HUES64 (cell line): ENCODE measurements around the gene HP1BP3. TPM values are rescaled to one million over a fixed set of nuclear protein-coding genes. Genes with fewer than 3 reads are reported as not detected.
A peak's percentile ranks its signal among the peaks of the same experiment; 100 is the strongest.

ENCODE experiments used
- H3K27ac ChIP-seq: 2 replicates; pipeline ENCODE4 v1.7.0; 2013; ENCODE audit warnings: low read depth, low read length, inconsistent platforms
- H3K27me3 ChIP-seq: 2 replicates; pipeline ENCODE4 v1.6.1; 2013; ENCODE audit warnings: mild to moderate bottlenecking, low read length; ENCODE audit not compliant: insufficient read depth
- H3K36me3 ChIP-seq: 2 replicates; pipeline ENCODE4 v1.6.1; 2013; ENCODE audit warnings: mild to moderate bottlenecking, low read length; ENCODE audit not compliant: insufficient read depth
- H3K4me1 ChIP-seq: 2 replicates; pipeline ENCODE4 v1.6.1; 2013; ENCODE audit warnings: mild to moderate bottlenecking, low read length, moderate library complexity; ENCODE audit not compliant: insufficient read depth
- H3K4me3 ChIP-seq: 2 replicates; pipeline ENCODE4 v1.5.1; 2013; ENCODE audit warnings: mild to moderate bottlenecking, low read length, moderate library complexity
- H3K9ac ChIP-seq: 2 replicates; pipeline ENCODE4 v1.6.1; 2013; ENCODE audit warnings: mild to moderate bottlenecking, low read depth, low read length
- H3K9me3 ChIP-seq: 2 replicates; pipeline ENCODE4 v1.6.1; 2013; ENCODE audit warnings: low read depth, low read length; ENCODE audit not compliant: insufficient read depth
- WGBS: fragments of 150-250, 120-280 bp; methylation state at CpG from one replicate; pipeline ENCODE4 v1.1.7; 2013; ENCODE audit warnings: missing lambda C conversion rate; 5-methylcytosine and 5-hydroxymethylcytosine counted together
- polyA plus RNA-seq, 2 experiments: library from polyadenylated mRNA; stranded (reverse); fragments of 50-300 nt; gene quantifications; one replicate each; pipeline ENCODE4 v1.2.3, GENCODE V29; 2013

The HP1BP3 gene
- polyA plus RNA-seq (2013, experiment 1 of 2): 98.4 TPM
- 114 TPM for polyA plus RNA-seq (2013, experiment 2 of 2)

- peak within 1 kb of the TSS; percentile 86 for H3K4me3 ChIP-seq
- no peaks in the 10 kb centered on the region for H3K36me3 ChIP-seq
- H3K27me3 ChIP-seq: no peaks in the 10 kb centered on the region
- peaks cover 13% of the 10 kb centered on the region for H3K4me1 ChIP-seq
- peak within 1 kb of the TSS; percentile 98 for H3K27ac ChIP-seq
- H3K9ac ChIP-seq: peak within 1 kb of the TSS; percentile 94
- WGBS: under 1% methylated on average over 99 of the region's 99 CpGs
- no peaks in the 10 kb centered on the region for H3K9me3 ChIP-seq
These were observed at the start of gene HP1BP3 for GRCh38 chr1:20787029-20787839. Gene HP1BP3, minus strand, starts transcription at chr1:20787307. Its CDS starts 6,867 bp downstream, at chr1:20780440.

GRCh38 chr1:20836230-20836629, 49.1 kb upstream of the HP1BP3 start:
- no peaks in the 10 kb centered on the region for H3K9me3 ChIP-seq
- H3K36me3 ChIP-seq: peaks cover 29% of the 10 kb centered on the region
- H3K27ac ChIP-seq: no peak overlapping the region
- 95% methylated on average over 4 of the region's 4 CpGs for WGBS
- no peaks in the 10 kb centered on the region for H3K27me3 ChIP-seq
- H3K9ac ChIP-seq: no peak overlapping the region
- no peaks in the 10 kb centered on the region for H3K4me1 ChIP-seq
- H3K4me3 ChIP-seq: no peak overlapping the region

- Histone ChIP-seq H3K4me3 (no peak overlapping the region), H3K36me3 (peaks cover 19% of the 10 kb centered on the region), H3K27ac (no peak overlapping the region), H3K27me3 (no peaks in the 10 kb centered on the region), H3K9me3 (no peaks in the 10 kb centered on the region), H3K9ac (no peak overlapping the region), H3K4me1 (no peaks in the 10 kb centered on the region)
These were observed 47.7 kb upstream of the HP1BP3 start for GRCh38 chr1:20834780-20835179.

GRCh38 chr1:20834192-20834591, 47.1 kb upstream of the HP1BP3 start:
- no peaks in the 10 kb centered on the region for H3K4me1 ChIP-seq
- H3K4me3 ChIP-seq: no peak overlapping the region
- WGBS: 88% methylated on average over 1 of the region's 1 CpG
- no peaks in the 10 kb centered on the region for H3K9me3 ChIP-seq
- peaks cover 18% of the 10 kb centered on the region for H3K36me3 ChIP-seq
- no peaks in the 10 kb centered on the region for H3K27me3 ChIP-seq
- H3K27ac ChIP-seq: no peak overlapping the region
- H3K9ac ChIP-seq: no peak overlapping the region

GRCh38 chr1:20830378-20830777, 43.3 kb upstream of the HP1BP3 start:
- WGBS: 100% methylated on average over 2 of the region's 2 CpGs
- H3K27ac ChIP-seq: no peak overlapping the region

GRCh38 chr1:20829946-20830345, 42.8 kb upstream of the HP1BP3 start:
- H3K9me3 ChIP-seq: no peaks in the 10 kb centered on the region
- 92% methylated on average over 1 of the region's 1 CpG for WGBS
- no peak overlapping the region for H3K27ac ChIP-seq
- no peak overlapping the region for H3K4me3 ChIP-seq
- H3K27me3 ChIP-seq: no peaks in the 10 kb centered on the region
- H3K9ac ChIP-seq: no peak overlapping the region
- no peaks in the 10 kb centered on the region for H3K4me1 ChIP-seq
- peaks cover 51% of the 10 kb centered on the region for H3K36me3 ChIP-seq

More at GRCh38 chr1:20830378-20830777, 43.3 kb upstream of the HP1BP3 start:
- H3K27me3 ChIP-seq: no peaks in the 10 kb centered on the region
- no peak overlapping the region for H3K4me3 ChIP-seq
- H3K4me1 ChIP-seq: no peaks in the 10 kb centered on the region
- peaks cover 47% of the 10 kb centered on the region for H3K36me3 ChIP-seq
- no peaks in the 10 kb centered on the region for H3K9me3 ChIP-seq
- H3K9ac ChIP-seq: no peak overlapping the region

GRCh38 chr1:20829531-20829930, 42.4 kb upstream of the HP1BP3 start:
- Histone ChIP-seq H3K4me1 (no peaks in the 10 kb centered on the region), H3K9ac (no peak overlapping the region), H3K9me3 (no peaks in the 10 kb centered on the region), H3K36me3 (peaks cover 55% of the 10 kb centered on the region), H3K27ac (no peak overlapping the region), H3K4me3 (no peak overlapping the region), H3K27me3 (no peaks in the 10 kb centered on the region)
- WGBS: no CpG with 5 or more reads among the region's 1 CpG

GRCh38 chr1:20823845-20824244, 36.7 kb upstream of the HP1BP3 start:
- no peaks in the 10 kb centered on the region for H3K9me3 ChIP-seq
- H3K36me3 ChIP-seq: peaks cover 64% of the 10 kb centered on the region
- H3K4me3 ChIP-seq: no peak overlapping the region

GRCh38 chr1:20821466-20821865, 34.4 kb upstream of the HP1BP3 start:
- Histone ChIP-seq H3K9me3 (no peaks in the 10 kb centered on the region), H3K9ac (no peak overlapping the region), H3K4me3 (no peak overlapping the region), H3K36me3 (peaks cover 60% of the 10 kb centered on the region), H3K4me1 (no peaks in the 10 kb centered on the region), H3K27me3 (no peaks in the 10 kb centered on the region), H3K27ac (no peak overlapping the region)
- 50% methylated on average over 2 of the region's 2 CpGs for WGBS

More at GRCh38 chr1:20823845-20824244, 36.7 kb upstream of the HP1BP3 start:
- H3K9ac ChIP-seq: no peak overlapping the region
- H3K27me3 ChIP-seq: no peaks in the 10 kb centered on the region
- H3K4me1 ChIP-seq: no peaks in the 10 kb centered on the region
- no peak overlapping the region for H3K27ac ChIP-seq

GRCh38 chr1:20819818-20820217, 32.7 kb upstream of the HP1BP3 start:
- 91% methylated on average over 5 of the region's 5 CpGs for WGBS

GRCh38 chr1:20814534-20814871, 27.4 kb upstream of the HP1BP3 start:
- Histone ChIP-seq H3K9me3 (no peaks in the 10 kb centered on the region), H3K9ac (no peak overlapping the region), H3K27ac (no peak overlapping the region), H3K36me3 (peaks cover 59% of the 10 kb centered on the region), H3K4me1 (no peaks in the 10 kb centered on the region), H3K4me3 (no peak overlapping the region), H3K27me3 (no peaks in the 10 kb centered on the region)
- WGBS: no CpG with 5 or more reads among the region's 4 CpGs

More at GRCh38 chr1:20819818-20820217, 32.7 kb upstream of the HP1BP3 start:
- no peak overlapping the region for H3K4me3 ChIP-seq
- H3K9me3 ChIP-seq: no peaks in the 10 kb centered on the region
- H3K36me3 ChIP-seq: peaks cover 48% of the 10 kb centered on the region
- H3K27me3 ChIP-seq: no peaks in the 10 kb centered on the region
- H3K27ac ChIP-seq: no peak overlapping the region
- H3K9ac ChIP-seq: no peak overlapping the region
- no peaks in the 10 kb centered on the region for H3K4me1 ChIP-seq
